Renal pelvis (tissue), 4 donors: ENCODE data around the gene MPZL2. TPM values are rescaled to one million over a fixed set of nuclear protein-coding genes. Genes with fewer than 3 reads are reported as not detected.

Experiments used
- DNase-seq: peaks from one replicate; pipeline ENCODE4 v3.0.0-alpha.2; 2013
- polyA plus RNA-seq, 3 donors: library from polyadenylated mRNA; unstranded; fragments of 120-200 nt; gene quantifications; one replicate each; pipeline ENCODE4 v1.2.1, GENCODE V29; 2013; ENCODE audit not compliant: insufficient read length in 3 of 3

Gene MPZL2
- polyA plus RNA-seq, 3 donors = 17.1 to 26.3 (median 25.6) TPM

- no peak for DNase-seq
Measured at GRCh38 chr11:118289401-118289800, 25.3 kb upstream of the MPZL2 start.

GRCh38 chr11:118287006-118287405 lies 22.9 kb upstream of the MPZL2 start:
- no peak for DNase-seq

- DNase-seq = no peak
Measured at GRCh38 chr11:118286545-118286944, 22.4 kb upstream of the MPZL2 start.

- no peak for DNase-seq
Measured at GRCh38 chr11:118283756-118284350, 19.8 kb upstream of the MPZL2 start.

GRCh38 chr11:118283037-118283636 lies 19.0 kb upstream of the MPZL2 start:
- no peak for DNase-seq

GRCh38 chr11:118282606-118283005 lies 18.5 kb upstream of the MPZL2 start:
- no peak for DNase-seq

GRCh38 chr11:118281284-118281683 lies 17.2 kb upstream of the MPZL2 start:
- no peak for DNase-seq

- no peak for DNase-seq
Measured at GRCh38 chr11:118277312-118277711, 13.2 kb upstream of the MPZL2 start.

- DNase-seq = no peak
Measured at GRCh38 chr11:118276422-118276821, 12.3 kb upstream of the MPZL2 start.

- DNase-seq = no peak
Measured at GRCh38 chr11:118275176-118275575, 11.1 kb upstream of the MPZL2 start.

- DNase-seq = no peak
Measured at GRCh38 chr11:118274186-118274585, 10.1 kb upstream of the MPZL2 start.

- DNase-seq = no peak
Measured at GRCh38 chr11:118272001-118272400, 7.9 kb upstream of the MPZL2 start.

GRCh38 chr11:118267486-118267885 lies 3.4 kb upstream of the MPZL2 start:
- no peak for DNase-seq

- DNase-seq = no peak
Measured at GRCh38 chr11:118265954-118266353, 1.9 kb upstream of the MPZL2 start.

GRCh38 chr11:118264569-118265465 lies 720 bp upstream of the MPZL2 start:
- no peak for DNase-seq

GRCh38 chr11:118263112-118263511 lies 985 bp downstream of the MPZL2 start:
- DNase-seq = no peak

- no peak for DNase-seq
Measured at GRCh38 chr11:118260353-118260752, 3.7 kb downstream of the MPZL2 start.

- no peak for DNase-seq
Measured at GRCh38 chr11:118259138-118259537, 5.0 kb downstream of the MPZL2 start.

GRCh38 chr11:118258410-118258809 lies 5.7 kb downstream of the MPZL2 start:
- no peak for DNase-seq

GRCh38 chr11:118252688-118253087 lies 11.4 kb downstream of the MPZL2 start:
- no peak for DNase-seq

GRCh38 chr11:118251858-118252652 lies 12.0 kb downstream of the MPZL2 start, which contains the start of gene MPZL3:
Gene MPZL3 (minus strand): TSS chr11:118252365. CDS start chr11:118252294, 71 bp downstream.
- DNase-seq = peak; percentile 95

- DNase-seq = no peak
Measured at GRCh38 chr11:118247041-118247440, 17.1 kb downstream of the MPZL2 start.
